ENCODE data around the gene TIAM2.
"Not testable (repeated sequence)": the region's sequence is repeated elsewhere in the genome, so short reads cannot be mapped to it uniquely, and the experiment has no call there.

DNA sequence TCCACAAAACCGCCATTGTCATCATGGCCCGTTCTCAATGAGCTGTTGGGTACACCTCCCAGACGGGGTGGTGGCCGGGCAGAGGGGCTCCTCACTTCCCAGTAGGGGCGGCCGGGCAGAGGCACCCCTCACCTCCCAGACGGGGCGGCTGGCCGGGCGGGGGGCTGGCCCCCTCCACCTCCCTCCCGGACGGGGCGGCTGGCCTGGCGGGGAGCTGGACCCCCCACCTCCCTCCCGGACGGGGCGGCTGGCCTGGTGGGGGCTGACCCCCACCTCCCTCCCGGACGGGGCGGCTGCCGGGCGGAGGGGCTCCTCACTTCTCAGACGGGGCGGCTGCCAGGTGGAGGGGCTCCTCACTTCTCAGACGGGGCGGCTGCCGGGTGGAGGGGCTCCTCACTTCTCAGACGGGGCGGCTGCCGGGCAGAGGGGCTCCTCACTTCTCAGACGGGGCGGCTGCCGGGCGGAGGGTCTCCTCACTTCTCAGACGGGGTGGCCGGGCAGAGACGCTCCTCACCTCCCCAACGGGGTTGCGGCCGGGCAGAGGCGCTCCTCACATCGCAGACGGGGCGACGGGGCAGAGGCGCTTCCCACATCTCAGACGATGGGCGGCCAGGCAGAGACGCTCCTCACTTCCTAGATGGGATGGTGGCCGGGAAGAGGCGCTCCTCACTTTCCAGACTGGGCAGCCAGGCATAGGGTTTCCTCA, 28.9 kb upstream of the TIAM2 start:
- TF ChIP-seq, protein P1, sequence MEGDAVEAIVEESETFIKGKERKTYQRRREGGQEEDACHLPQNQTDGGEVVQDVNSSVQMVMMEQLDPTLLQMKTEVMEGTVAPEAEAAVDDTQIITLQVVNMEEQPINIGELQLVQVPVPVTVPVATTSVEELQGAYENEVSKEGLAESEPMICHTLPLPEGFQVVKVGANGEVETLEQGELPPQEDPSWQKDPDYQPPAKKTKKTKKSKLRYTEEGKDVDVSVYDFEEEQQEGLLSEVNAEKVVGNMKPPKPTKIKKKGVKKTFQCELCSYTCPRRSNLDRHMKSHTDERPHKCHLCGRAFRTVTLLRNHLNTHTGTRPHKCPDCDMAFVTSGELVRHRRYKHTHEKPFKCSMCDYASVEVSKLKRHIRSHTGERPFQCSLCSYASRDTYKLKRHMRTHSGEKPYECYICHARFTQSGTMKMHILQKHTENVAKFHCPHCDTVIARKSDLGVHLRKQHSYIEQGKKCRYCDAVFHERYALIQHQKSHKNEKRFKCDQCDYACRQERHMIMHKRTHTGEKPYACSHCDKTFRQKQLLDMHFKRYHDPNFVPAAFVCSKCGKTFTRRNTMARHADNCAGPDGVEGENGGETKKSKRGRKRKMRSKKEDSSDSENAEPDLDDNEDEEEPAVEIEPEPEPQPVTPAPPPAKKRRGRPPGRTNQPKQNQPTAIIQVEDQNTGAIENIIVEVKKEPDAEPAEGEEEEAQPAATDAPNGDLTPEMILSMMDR (IDR thresholded peaks at IDR 0.05): not testable (repeated sequence)
- TF ChIP-seq POLR2A, EP300 (IDR thresholded peaks at IDR 0.05): not testable (repeated sequence)
